PFSK-1 (cell line): ENCODE results near the gene TCF7L1.

ENCODE experiments used
- FOXP2 ChIP-seq: optimal IDR thresholded peaks from 2 replicates; pipeline ENCODE3; 2011; ENCODE audit warnings: borderline replicate concordance, control low read depth, inconsistent platforms; ENCODE audit not compliant: insufficient read depth; ENCODE audit errors: extremely low read length, extremely low read depth
- POLR2AphosphoS5 ChIP-seq: IDR thresholded peaks from 2 replicates; pipeline ENCODE4 v1.6.1; 2012; ENCODE audit warnings: low read depth, mild to moderate bottlenecking, control low read depth, low read length, moderate library complexity
- SIN3A ChIP-seq: IDR thresholded peaks from 2 replicates; pipeline ENCODE4 v1.6.1; 2012; ENCODE audit warnings: mild to moderate bottlenecking, low read length, moderate library complexity, borderline replicate concordance; ENCODE audit not compliant: insufficient read depth
- TAF1 ChIP-seq: IDR thresholded peaks from 2 replicates; pipeline ENCODE4 v1.6.1; 2012; ENCODE audit warnings: low read length, control low read depth, borderline replicate concordance; ENCODE audit not compliant: insufficient read depth
- TF ChIP-seq, protein P1 (sequence below), 2 experiments: IDR thresholded peaks; 2 replicates each; pipeline versions ENCODE4 v1.6.1 to v1.8.0; 2011 to 2012; ENCODE audit warnings: low read depth in 2 of 2, low read length in 2 of 2, control low read depth in 1 of 2, inconsistent platforms in 1 of 2, mild to moderate bottlenecking in 1 of 2, moderate library complexity in 1 of 2; ENCODE audit not compliant: insufficient read depth in 1 of 2

Gene TCF7L1

DNA sequence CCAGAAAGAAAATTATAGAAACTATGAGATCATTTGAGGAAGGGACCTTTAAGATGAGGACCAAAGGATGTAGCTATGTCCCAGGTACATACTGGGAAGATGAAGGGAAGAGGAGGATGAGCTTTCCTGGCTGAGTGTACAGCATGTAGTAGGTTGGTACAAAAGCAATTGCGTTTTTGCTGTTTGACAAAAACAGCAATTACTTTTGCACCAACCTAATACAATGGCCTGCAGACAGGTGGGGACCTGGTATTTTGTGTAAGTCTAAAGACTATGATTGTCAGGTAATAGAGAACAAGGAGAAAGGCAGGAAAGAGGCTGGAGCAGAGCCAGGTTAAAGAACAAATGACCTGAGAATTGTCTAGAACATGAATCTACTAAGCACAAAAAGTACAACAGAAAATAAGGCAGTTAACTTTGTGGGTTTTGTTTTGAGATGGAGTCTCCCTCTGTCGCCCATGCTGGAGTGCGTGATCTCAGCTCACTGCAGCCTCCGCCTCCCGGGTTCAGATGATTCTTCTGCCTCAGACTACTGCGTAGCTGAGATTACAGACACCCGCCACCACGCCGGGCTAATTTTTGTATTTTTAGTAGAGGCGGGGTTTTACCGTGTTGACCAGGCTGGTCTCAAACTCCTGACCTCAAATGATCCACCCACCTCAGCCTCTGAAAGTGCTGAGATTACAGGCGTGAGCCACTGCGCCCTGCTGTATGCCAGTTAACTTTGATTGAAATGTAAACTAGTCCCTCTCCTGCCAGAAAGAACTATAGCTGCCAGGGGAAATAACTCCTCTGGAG, 197.8 kb downstream of the TCF7L1 start:
- no peak for TF ChIP-seq POLR2AphosphoS5
- TF ChIP-seq FOXP2: no peak
- TF ChIP-seq, protein P1, sequence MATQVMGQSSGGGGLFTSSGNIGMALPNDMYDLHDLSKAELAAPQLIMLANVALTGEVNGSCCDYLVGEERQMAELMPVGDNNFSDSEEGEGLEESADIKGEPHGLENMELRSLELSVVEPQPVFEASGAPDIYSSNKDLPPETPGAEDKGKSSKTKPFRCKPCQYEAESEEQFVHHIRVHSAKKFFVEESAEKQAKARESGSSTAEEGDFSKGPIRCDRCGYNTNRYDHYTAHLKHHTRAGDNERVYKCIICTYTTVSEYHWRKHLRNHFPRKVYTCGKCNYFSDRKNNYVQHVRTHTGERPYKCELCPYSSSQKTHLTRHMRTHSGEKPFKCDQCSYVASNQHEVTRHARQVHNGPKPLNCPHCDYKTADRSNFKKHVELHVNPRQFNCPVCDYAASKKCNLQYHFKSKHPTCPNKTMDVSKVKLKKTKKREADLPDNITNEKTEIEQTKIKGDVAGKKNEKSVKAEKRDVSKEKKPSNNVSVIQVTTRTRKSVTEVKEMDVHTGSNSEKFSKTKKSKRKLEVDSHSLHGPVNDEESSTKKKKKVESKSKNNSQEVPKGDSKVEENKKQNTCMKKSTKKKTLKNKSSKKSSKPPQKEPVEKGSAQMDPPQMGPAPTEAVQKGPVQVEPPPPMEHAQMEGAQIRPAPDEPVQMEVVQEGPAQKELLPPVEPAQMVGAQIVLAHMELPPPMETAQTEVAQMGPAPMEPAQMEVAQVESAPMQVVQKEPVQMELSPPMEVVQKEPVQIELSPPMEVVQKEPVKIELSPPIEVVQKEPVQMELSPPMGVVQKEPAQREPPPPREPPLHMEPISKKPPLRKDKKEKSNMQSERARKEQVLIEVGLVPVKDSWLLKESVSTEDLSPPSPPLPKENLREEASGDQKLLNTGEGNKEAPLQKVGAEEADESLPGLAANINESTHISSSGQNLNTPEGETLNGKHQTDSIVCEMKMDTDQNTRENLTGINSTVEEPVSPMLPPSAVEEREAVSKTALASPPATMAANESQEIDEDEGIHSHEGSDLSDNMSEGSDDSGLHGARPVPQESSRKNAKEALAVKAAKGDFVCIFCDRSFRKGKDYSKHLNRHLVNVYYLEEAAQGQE (IDR thresholded peaks at IDR 0.05; ENCODE audit: insufficient read depth in 1 of 2, low read depth in 2 of 2, low read length in 2 of 2): no peak
- TF ChIP-seq SIN3A: no peak
- TF ChIP-seq TAF1: no peak

- TF ChIP-seq, protein P1 (IDR thresholded peaks at IDR 0.05; ENCODE audit: insufficient read depth in 1 of 2, low read depth in 2 of 2, low read length in 2 of 2): no peak
- TF ChIP-seq POLR2AphosphoS5 (no peak), SIN3A (no peak), TAF1 (no peak), FOXP2 (no peak)
Observed at GRCh38 chr2:85334928-85335327, 201.7 kb downstream of the TCF7L1 start.

GRCh38 chr2:85340034-85340892, 207.1 kb downstream of the TCF7L1 start:
- TF ChIP-seq, protein P1 (IDR thresholded peaks at IDR 0.05; ENCODE audit: insufficient read depth in 1 of 2, low read depth in 2 of 2, low read length in 2 of 2): no peak
- TF ChIP-seq TAF1: no peak
- no peak for TF ChIP-seq FOXP2
- no peak for TF ChIP-seq POLR2AphosphoS5
- no peak for TF ChIP-seq SIN3A

- TF ChIP-seq, protein P1 (IDR thresholded peaks at IDR 0.05; ENCODE audit: insufficient read depth in 1 of 2, low read depth in 2 of 2, low read length in 2 of 2): no peak
- no peak for TF ChIP-seq TAF1
- TF ChIP-seq SIN3A: no peak
- no peak for TF ChIP-seq FOXP2
- TF ChIP-seq POLR2AphosphoS5: no peak
Observed at GRCh38 chr2:85341269-85342029, 208.3 kb downstream of the TCF7L1 start.
